Smooth muscle cell (in vitro differentiated cells): ENCODE data around the gene BMPR1B. TPM values are rescaled to one million over a fixed set of nuclear protein-coding genes. Genes with fewer than 3 reads are reported as not detected.

Experiments used
- DNase-seq: peaks from one replicate; lab custom pipeline; 2025; ENCODE audit not compliant: unreplicated experiment; lab: John Stamatoyannopoulos, UW
- H2AFZ ChIP-seq: fragments of 200-600 bp; sonication (generic); 2 replicates; pipeline ENCODE4 v1.6.0; 2016; ENCODE audit warnings: antibody characterized with exemption, low read depth, mild to moderate bottlenecking
- H3F3A ChIP-seq: fragments of 200-600 bp; sonication (generic); 2 replicates; pipeline ENCODE4 v1.6.0; 2017; ENCODE audit warnings: antibody characterized with exemption, low read depth
- H3K27ac ChIP-seq: fragments of 200-600 bp; sonication (generic); 2 replicates; pipeline ENCODE4 v1.5.1; 2016; ENCODE audit warnings: low read depth, mild to moderate bottlenecking
- H3K27me3 ChIP-seq: fragments of 200-600 bp; sonication (generic); 2 replicates; pipeline ENCODE4 v1.6.1; 2016; ENCODE audit warnings: low read depth, mild to moderate bottlenecking
- H3K36me3 ChIP-seq: fragments of 200-600 bp; sonication (generic); 2 replicates; pipeline ENCODE4 v1.5.1; 2016; ENCODE audit warnings: low read depth
- H3K4me1 ChIP-seq: fragments of 200-600 bp; sonication (generic); 2 replicates; pipeline ENCODE4 v1.5.1; 2016; ENCODE audit warnings: low read depth
- H3K4me2 ChIP-seq: fragments of 200-600 bp; sonication (generic); 2 replicates; pipeline ENCODE4 v1.6.0; 2016; ENCODE audit warnings: mild to moderate bottlenecking
- H3K4me3 ChIP-seq: fragments of 200-600 bp; sonication (generic); 2 replicates; pipeline ENCODE4 v1.5.1; 2016; ENCODE audit warnings: mild to moderate bottlenecking
- H3K79me2 ChIP-seq: fragments of 200-600 bp; sonication (generic); 2 replicates; pipeline ENCODE4 v1.6.0; 2016; ENCODE audit warnings: low read depth, mild to moderate bottlenecking
- H3K9ac ChIP-seq: fragments of 200-600 bp; sonication (generic); 2 replicates; pipeline ENCODE4 v1.6.0; 2016; ENCODE audit warnings: low read depth
- H3K9me3 ChIP-seq: fragments of 200-600 bp; sonication (generic); replicated peaks from 2 replicates; pipeline ENCODE4 v1.5.1; 2016; ENCODE audit warnings: low read depth
- H4K20me1 ChIP-seq: fragments of 200-600 bp; sonication (generic); 2 replicates; pipeline ENCODE4 v1.6.0; 2016; ENCODE audit warnings: low read depth
- CTCF ChIP-seq: fragments of 200-600 bp; sonication (generic); IDR thresholded peaks from 2 replicates; pipeline ENCODE4 v1.5.1; 2017; ENCODE audit warnings: borderline replicate concordance, mild to moderate bottlenecking, antibody characterized with exemption; ENCODE audit not compliant: insufficient read depth, poor library complexity, severe bottlenecking
- WGBS: methylation state at CpG from one replicate; pipeline ENCODE4 v1.1.7; 2016; ENCODE audit warnings: low lambda C conversion rate; 5-methylcytosine and 5-hydroxymethylcytosine counted together
- polyA plus RNA-seq: library from polyadenylated mRNA; unstranded; fragments of >200 nt; fragmentation: Nextera tagmentation; extraction: Ambion mirVana; gene quantifications from 2 replicates; pipeline ENCODE4 v1.2.1, GENCODE V29; 2016
- total RNA-seq: library from RNA; depleted of rRNA; stranded (reverse); fragments of >200 nt; gene quantifications from 2 replicates; pipeline ENCODE4 v1.2.3, GENCODE V29; 2014

Gene BMPR1B
- total and polyA plus RNA-seq, 2 experiments from 2014 or later: 0.03 to 1.2 TPM

DNA sequence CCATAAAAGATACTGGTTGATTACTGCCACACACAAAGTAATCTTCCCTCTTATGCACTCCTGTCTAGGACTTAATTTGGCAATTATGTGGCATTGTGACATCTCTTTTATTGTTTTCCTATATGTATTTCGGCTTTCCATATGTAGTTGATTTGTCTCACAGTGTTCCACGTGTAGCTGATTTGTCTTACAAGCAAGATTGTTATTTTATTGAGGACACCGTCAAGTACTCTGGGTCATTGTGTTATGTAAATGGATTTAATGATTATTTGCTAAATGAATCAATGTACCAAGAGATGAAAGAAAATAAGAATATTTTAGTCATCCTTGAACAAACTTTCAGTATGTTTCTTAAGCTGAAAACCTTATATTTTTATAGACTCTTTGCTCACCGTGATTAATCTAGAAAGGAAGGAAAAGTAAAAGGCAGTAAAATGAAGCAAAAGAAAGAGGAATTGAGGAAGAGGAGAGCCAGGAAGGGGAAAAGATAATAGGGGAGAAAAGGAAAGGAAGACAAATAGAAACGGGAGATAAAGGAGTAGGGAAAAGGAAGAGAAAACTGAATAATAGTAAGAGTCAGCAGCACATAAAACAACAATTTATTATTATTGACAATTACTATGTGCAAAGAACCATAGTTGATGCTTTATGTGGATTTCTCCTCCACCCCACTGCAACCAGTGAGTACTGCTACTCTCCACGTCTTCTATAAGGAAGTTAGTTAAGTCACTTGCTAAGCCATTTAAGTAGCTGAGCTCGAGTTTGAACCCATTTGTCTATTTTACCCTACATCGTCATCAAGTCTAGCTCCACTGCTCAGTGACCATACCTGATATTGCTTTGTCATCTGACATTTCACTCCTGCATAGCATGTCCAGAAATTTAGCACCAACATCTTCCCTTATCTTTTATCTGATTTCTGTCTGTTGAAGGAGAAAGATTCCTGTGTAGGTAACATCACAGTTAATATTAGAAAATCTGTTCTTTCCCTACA is 336.5 kb downstream of the BMPR1B start:
- no peaks in the 10 kb centered on the region for H3K79me2 ChIP-seq
- H3K4me2 ChIP-seq: no peak overlapping the region
- no peaks in the 10 kb centered on the region for H3F3A ChIP-seq
- H3K27me3 ChIP-seq: no peaks in the 10 kb centered on the region
- H3K36me3 ChIP-seq: no peaks in the 10 kb centered on the region
- no peaks in the 10 kb centered on the region for H3K9me3 ChIP-seq
- DNase-seq: no peak
- no peak overlapping the region for H3K27ac ChIP-seq
- no peak overlapping the region for H3K4me3 ChIP-seq
- no peaks in the 10 kb centered on the region for H3K4me1 ChIP-seq
- no peak overlapping the region for H3K9ac ChIP-seq
- H4K20me1 ChIP-seq: no peaks in the 10 kb centered on the region
- WGBS: 60% methylated on average over 8 of the region's 8 CpGs
- no peak for TF ChIP-seq CTCF
- no peak overlapping the region for H2AFZ ChIP-seq

GRCh38 chr4:95095348-95095974 is 337.7 kb downstream of the BMPR1B start:
- no peak overlapping the region for H3K4me2 ChIP-seq
- no peaks in the 10 kb centered on the region for H3K4me1 ChIP-seq
- no peak for DNase-seq
- no peaks in the 10 kb centered on the region for H3K27me3 ChIP-seq
- no peaks in the 10 kb centered on the region for H3K79me2 ChIP-seq
- H3F3A ChIP-seq: no peaks in the 10 kb centered on the region
- WGBS: 60% methylated on average over 1 of the region's 1 CpG
- H4K20me1 ChIP-seq: no peaks in the 10 kb centered on the region
- H3K27ac ChIP-seq: no peak overlapping the region
- no peak overlapping the region for H3K9ac ChIP-seq
- peak; percentile 63 for TF ChIP-seq CTCF
- H2AFZ ChIP-seq: no peak overlapping the region
- H3K4me3 ChIP-seq: no peak overlapping the region
- no peaks in the 10 kb centered on the region for H3K9me3 ChIP-seq
- no peaks in the 10 kb centered on the region for H3K36me3 ChIP-seq

- Histone ChIP-seq H2AFZ (no peak overlapping the region), H3K36me3 (no peaks in the 10 kb centered on the region), H3K27me3 (no peaks in the 10 kb centered on the region), H3K9ac (no peak overlapping the region), H3F3A (no peaks in the 10 kb centered on the region), H3K4me1 (no peaks in the 10 kb centered on the region), H3K9me3 (no peaks in the 10 kb centered on the region), H4K20me1 (no peaks in the 10 kb centered on the region), H3K79me2 (no peaks in the 10 kb centered on the region), H3K27ac (no peak overlapping the region), H3K4me3 (no peak overlapping the region), H3K4me2 (no peak overlapping the region)
- DNase-seq: no peak
- 84% methylated on average over 3 of the region's 3 CpGs for WGBS
- TF ChIP-seq CTCF: no peak
These were observed 344.5 kb downstream of the BMPR1B start for GRCh38 chr4:95102162-95102790.
